CD4-positive, alpha-beta T cell treated with Interleukin-6 at 100 ng/mL for 8 hours (primary cell): ENCODE measurements around the gene VRK3.

Experiments used
- DNase-seq: peaks from one replicate; pipeline ENCODE4 v3.0.0-alpha.2; 2020; ENCODE audit warnings: mixed read lengths, low spot score

VRK3 gene

DNA sequence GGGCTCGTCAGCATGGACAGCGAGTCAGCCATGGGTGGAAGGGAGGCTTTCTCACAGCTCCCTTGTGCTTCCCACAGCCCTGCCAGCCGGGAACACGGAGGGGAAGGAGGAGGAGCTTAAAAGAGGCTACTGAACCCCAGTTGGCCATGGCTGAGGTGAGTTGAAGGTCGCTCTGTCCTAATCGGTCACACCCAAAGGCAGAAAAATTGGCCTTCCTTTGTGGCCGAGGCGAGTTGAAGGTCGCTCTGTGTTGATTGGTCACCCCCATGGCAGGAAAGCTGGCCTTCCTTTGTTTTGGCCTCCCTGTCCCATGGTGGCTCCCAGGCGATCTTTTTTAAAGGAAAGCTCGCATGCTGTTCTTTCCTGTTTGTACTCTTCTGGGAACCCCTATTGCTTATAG, 5.8 kb upstream of the VRK3 start:
- no peak for DNase-seq

DNA sequence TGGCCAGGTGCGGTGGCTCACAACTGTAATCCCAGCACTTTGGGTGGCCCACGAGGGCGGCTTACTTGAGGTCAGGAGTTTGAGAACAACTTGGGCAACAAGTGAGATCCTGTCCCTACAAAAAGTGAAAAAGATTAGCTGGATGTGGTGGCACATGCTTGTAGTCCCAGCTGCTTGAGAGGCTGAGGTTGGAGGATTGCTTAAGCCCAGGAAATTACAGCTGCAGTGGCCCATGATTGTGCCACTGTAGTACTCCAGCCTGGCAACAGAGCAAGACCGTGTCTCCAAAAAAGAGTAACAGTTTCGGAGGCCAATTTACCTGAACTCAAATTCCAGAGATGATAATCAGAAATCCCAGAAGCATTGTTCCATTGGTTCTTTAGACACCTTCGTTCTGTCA, 5.1 kb upstream of the VRK3 start:
- no peak for DNase-seq

DNA sequence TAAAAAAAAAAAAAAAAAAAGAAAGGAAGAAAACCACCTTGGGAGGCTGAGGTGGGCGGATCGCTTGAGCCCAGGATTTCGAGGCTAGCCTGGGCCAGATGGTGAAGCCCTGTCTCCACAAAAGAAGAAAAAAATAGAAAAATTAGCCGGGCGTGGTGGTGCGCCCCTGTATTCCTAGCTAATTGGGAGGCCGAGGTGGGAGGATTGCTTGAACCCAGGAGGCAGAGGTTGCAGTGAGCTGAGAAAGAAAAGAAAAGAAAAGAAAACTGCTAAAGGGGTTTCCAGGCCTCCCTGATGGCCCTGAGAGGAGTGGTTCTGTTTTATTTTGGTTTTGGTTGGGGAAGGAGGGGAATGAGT, 1.4 kb upstream of the VRK3 start:
- no peak for DNase-seq

DNA sequence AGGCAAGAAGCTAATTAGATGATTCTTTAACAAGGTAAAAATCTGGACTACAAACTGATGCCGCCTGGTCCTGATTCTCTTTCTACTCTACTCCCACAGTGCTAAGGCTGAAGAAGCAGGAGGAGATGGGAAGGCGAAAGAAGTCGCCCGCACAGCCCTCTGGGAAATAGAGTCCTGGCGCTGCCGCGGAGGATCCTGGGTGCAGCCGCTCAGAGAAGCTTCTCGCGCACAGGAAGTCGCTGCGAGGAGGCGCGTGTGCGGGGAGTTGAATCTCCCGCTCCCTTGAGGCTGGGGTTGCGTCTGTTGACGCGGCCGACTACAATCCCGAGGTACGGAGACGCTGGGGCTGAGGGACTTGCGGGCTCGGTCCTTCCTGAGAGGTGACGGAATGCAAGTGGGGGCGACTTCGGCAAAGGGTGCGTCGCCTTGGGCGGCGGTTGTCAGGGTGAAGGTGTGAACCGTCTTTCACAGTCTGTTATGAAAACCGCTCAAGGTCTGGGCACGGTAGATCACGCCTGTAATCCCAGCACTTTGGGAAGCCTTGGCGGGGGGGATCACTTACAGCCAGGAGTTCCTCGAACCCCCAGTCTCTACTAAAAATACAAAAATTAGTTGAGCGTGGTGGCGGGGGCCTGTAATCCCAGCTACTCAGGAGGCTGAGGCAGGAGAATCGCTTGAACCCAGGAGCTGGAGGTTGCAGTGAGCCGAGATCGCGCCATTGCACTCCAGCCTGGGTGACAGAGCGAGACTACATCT, 800 bp upstream of the VRK3 start, which contains the start of gene ZNF473:
ZNF473 (plus strand) TSS at position 212 of the 756 bp plus-strand sequence. CDS start 5,078 bp downstream, outside the sequence.
- DNase-seq, result peak; percentile 93

DNA sequence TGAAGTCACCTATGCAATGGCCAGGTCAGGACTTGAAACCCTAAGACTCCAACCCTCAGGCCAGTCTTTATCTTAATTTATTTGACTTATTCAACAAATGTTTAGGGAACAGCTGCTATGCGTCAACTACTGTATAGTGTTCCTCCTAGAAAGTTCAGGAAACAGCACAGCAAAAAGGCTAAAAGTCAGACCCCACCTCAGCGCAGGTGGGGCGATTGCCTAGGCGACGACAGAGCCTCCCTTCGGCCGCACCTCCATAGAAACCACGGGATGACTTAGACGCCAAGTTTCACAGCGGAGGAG, 502 bp downstream of the VRK3 start:
- DNase-seq, result no peak

DNA sequence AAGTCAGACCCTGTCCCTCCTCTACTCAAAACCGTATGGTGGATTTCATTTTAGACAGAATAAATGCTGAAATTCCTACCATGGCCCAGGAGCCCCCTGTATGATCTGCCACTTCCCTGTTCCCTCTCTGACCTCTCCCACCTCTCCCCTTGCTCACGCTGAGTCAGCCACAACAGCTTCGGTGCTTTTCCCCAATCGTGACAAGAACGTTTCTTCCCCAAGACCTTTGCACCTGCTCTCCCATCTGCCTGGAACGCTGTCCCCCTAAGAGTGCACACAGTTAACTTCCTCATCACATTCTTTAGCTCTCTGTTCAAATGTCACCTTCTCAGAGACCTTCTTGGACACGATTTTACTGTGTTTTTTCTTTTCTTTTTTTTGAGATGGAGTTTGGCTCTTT, 2.3 kb downstream of the VRK3 start:
- DNase-seq, result no peak

DNA sequence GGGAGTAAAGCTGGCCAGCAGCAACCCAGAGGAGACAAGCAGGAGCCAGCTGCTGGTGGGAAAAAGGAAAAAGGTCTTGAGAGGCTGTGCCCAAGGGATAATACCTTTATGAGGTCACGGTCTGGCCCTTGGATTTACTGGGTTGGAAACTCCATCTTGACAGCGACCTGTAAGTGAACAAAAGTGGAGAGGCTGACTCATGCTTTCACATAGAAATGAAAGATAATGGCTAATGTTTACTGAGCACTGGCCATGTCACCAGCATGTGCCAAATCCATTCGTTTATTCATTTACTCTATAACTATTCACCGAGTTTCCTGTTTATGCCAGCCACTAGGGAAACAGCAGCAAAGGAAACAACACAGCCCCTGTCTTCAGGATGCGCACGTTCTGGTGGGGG, 4.7 kb downstream of the VRK3 start:
- DNase-seq, result no peak

DNA sequence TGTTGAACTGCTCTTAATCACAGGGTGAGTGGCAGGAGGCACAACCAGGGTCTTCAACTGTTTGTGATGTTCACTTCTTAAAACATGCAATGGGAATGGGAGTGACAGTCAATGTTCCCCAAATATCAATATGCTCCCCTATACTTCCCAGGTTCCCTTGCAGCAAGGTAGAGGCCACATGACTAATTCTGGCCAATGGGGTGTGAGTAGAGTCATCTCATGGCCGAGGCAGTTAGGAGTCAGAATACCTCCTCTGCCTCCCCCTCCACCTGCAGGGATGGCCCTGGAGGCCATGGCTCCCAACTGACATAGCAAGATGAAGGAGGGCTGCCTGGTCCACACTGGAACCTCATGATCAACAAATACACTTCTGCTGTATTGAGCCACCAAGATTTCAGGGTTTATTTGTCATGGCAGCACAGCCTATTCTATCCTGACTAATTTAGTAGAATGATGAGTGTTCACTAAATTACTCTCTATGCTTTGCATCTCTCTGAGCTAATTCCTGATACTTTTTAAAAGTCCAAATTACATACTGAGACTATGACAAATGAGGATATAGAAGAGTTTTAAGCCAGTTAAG, 8.9 kb downstream of the VRK3 start:
- DNase-seq, result no peak

DNA sequence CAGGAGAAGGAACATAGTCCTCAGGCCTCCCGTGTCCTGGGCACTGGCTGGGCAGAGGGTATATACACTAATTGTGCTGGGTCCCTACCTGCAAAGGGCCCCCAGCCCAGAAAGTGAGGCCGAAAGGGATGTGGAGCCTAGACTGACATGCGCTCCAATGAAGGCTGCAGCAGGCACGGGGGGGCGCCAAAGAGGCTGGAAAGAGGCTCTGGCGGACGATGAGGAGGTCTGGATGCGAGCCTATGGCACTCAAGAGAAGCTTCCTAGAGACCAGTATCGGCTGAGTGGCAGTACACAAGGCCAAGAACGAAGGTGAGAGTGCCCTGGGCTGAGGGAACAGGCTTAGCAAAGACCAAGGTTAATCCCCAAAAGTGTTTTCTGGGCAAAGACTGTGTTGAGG, 16.6 kb downstream of the VRK3 start:
- DNase-seq, result no peak

DNA sequence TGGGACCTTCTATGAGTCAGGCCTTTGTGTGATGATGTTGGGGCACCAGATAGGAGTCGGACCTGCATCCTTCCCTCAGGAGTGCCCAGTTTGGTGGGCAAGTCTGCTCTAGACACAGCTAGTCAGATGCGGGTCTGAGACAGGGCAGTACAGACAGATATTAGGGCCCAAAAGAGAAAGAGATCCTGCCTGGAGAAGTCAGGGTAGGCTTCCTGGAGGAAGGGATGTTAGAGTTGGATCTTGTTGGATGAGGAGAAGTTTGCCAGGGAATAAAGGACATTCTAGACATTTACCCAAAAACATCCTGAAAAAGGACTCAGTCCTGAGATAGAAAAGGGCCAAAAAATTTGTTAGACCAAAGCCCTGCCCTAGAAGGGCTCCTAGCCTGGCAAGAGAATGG, 17.2 kb downstream of the VRK3 start:
- no peak for DNase-seq

DNA sequence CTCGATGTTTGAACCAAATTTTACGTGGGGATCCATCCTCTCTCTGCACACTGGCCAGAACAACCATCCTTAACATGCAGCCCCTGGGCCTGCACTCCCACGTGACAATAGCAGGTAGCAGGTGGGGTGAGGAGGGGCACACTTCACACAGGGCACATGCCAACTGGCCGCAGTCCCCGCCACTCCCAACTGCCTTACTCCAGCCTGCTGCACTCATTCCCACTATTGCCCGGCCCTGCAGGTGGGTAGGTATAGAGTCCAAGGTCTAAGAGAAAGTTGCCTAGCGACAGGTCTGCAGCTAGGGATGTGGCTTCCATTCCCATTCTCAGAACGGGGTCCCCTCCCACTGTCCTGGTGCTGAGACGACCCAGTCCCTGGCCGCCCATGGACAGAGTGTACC, 18.0 kb downstream of the VRK3 start:
- DNase-seq, result no peak

DNA sequence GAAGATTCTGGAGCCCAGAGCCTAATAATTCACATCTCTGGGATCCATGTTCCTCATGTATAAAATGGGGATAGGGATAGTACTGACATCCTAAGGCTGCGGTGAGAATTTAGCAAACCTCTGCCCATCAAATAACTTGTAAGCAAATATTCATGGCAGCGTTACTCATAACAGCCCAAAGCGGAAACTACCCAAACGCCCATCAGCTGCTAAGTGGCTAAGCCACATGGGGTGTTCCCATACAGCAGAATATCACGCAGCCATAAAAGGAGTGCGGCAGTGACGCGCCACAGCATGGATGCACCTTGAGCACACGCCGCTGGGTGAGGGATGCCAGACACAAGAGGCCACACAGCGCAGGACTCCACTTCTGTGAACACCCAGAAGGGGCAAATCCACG, 19.7 kb downstream of the VRK3 start:
- no peak for DNase-seq

DNA sequence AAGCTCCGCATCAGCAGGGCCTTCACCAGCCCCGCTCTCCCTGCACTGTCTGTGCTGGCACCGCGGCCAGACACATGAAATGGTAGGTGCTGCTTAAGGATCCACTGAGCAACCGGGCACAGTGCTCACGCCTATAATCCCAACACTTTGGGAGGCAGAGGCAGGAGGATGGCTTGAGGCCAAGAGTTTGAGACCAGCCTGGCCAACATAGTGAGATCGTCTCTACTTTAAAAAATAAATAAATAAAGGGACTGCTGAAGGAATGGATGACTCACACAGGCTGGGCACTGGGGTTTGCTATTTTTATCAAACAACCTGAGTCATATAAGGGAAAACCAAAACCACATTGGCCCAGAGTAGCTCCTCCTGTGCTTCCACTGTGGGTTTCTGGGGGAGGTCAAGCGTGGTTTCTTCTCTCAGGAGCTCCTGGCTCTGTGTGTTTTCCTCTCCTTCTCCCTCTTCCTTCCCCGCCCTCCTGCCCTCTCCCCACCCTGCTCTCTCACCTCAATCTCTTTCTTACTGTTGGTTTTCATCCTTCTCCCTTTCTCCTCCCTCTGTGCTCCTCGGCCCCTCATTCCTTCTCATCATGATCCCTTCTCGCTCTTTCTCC, 21.3 kb downstream of the VRK3 start:
- peak; percentile 14 for DNase-seq

DNA sequence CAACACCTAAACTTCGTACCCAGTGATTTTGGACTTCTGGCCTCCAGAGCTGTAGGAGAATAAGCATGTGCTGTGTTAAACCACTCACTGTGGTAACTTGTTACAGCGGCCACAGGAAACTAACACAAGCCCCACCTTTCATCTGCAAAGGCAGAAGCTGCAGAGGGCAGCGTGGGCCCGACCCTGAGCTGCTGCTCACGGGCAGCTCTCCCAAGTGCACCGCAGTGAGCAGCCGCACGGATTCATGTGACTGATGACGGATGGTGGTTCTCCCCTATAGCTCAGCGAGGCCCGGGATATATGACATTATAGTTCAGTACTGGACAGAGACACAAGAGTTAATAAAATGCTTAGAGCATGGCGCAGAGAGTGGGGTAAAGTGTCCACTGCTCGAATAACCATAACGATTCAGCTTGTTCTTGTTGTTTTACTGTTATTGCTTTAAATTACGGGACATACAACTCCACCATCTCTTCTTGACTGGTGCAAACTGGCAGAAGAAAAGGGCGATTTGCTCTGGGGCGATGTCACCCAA, 21.9 kb downstream of the VRK3 start:
- no peak for DNase-seq

DNA sequence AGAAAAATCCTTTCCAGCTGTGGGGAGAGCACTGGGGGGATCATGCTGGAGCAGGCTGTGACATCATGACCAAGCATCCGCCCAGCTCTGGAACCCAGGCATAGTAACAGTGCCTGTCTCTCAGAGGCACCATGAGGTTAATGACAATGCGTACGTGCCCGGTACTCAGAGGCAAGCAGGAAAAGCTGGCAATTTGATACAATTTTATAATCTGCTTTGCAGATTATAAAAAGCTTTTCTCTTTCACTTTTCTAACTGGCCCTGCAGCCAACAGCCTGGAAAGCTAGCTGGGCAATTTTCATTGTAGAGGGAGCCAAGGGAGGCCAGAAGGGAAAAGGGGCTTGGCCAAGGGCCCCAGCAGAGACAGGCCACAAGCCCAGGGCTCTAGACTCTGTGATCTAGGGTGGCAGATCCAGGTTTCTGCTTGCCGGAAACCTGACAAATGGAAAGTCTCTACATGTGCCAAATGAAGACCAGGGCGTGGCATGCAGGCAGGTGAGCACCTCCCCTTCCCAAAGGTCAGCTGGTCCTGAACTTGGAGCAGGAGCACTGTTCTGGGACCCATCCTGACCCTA, 22.7 kb downstream of the VRK3 start:
- DNase-seq, result no peak

DNA sequence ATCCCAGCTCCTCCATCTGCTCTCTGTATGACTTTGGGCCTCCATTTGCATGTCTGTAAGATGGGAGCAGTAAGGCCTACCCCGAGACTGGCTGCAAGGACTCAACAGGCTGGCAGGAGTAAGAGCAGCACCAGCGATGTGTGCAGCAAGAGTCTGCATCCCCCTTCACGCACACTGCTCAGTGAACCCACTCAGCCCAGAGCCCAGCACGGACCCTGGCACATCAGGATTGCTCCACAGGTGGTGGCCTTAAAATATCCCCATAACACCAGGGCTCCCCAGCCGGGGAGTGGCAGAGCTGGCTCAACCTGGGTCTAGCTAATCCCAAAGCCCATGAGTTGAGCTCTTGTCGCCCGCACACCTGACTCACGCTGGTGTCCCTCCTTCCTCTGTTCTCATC, 23.4 kb downstream of the VRK3 start:
- no peak for DNase-seq

DNA sequence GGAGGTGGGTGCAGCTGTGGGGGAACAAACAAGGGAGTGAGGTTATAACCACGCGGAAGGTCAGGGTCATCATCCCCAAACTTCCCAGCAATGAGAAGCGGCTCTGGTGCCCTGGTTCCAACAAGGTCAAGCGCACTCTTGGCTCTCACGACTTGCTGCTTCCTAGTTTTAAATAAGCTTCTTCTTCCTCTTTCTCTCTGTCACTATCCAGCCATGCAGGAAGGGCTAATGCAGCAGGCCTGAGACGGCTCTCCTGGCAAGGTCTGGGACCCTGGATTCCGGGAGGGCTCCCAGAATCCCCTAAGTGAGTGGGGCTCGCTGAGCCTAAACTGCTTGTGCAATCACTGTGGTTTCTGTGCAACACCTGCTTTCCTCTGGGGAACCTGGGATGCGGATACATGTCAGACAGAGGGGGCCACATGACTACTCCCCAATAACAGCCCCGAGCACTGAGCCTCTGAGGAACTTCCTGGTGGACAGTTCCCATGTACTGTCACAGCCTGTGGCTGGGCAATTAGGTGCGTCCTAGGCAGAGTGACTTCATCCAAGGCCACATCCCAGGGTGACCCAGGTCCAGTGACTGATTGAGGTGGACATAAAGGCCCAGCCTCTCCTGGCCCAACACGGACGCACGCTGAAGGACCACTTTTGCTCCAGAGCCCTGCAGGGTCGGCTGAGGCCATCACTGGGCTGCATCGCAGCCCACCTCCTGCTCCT, 24.2 kb downstream of the VRK3 start:
- no peak for DNase-seq

DNA sequence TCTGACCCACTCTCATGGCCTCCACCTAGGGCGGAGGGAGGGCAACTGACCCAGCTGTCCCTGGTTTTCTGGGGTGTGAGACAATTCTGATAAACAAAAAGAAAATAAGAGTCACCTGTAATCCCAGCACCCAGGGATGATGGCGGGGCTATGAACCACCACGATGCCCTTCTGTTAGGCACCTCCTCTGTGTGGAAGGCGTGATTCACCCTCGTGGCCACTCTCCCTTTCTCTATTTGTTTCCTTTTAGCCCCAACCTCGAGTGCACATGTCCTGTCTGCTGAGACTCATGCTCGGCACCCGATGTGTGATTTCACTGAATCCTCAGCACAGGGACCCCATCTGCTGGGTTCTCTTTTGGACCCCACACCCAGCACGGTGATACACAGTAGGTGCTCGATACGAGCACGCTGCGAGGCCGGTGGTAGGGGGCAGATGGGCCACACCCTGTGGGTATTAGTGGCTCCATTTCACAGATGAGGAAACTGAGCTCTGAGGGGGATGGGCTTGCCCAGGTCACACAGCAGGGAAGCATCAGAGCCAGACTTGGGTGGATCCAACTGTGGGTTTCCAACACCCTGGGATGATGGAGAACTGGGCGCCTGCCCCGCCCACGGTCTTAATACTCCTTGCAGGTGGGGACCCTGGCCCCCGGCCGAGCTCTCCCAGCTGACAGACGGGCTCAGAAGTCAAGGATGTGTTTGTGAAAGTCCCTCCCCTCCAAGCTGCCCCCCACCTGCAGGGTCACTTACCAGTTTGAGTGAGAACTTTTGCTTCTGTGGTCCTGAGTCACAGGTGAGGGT, 24.9 kb downstream of the VRK3 start:
- DNase-seq, result no peak

DNA sequence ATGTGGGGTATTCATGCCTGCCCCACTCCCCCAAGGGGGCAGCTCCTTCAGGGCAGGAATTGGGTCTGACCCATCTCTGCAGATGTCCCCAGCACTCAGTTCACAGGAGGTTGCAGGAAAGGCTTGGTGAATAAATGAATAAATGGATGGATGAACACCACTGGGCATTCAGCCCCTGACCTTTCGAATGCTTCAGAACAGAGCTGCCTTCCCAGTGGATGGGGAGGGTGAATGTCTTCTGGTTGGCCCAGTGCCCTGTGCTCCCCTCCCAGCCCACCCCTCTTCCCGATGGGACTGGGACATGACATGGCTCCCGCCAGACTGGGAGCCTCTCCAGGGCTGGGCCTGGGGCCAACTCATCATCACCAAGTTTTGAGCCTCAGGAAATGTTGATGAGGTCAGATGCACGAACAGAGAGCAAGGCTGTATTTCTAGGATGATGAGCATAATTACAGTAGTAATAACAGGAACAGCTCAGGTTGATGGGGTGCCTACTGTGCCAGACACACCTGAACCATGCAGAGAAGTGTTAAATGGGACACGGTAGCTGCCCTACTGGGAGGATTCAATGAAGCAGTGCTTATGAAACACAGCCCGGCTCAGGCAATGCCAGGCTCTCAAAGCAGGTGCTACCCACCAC, 25.7 kb downstream of the VRK3 start:
- DNase-seq, result no peak

DNA sequence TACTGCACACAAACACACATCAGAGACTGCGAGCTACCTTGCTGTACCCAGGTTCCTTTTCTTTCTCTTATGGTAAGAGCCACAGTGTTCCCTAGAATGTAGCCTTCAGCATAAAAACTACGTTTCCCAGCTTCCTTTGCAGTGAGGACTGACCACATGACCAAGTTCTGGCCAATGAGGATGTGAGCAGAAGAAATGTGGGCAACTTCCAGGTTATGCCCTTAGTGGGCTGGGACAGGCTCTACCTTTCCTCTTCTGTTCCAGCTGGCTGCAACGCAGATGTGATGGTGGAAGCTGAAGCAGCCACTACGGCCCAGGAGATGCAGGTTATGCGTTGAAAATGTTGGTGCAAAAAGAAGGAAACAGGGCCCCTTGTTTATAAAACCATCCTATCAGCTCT, 27.5 kb downstream of the VRK3 start:
- DNase-seq, result no peak

DNA sequence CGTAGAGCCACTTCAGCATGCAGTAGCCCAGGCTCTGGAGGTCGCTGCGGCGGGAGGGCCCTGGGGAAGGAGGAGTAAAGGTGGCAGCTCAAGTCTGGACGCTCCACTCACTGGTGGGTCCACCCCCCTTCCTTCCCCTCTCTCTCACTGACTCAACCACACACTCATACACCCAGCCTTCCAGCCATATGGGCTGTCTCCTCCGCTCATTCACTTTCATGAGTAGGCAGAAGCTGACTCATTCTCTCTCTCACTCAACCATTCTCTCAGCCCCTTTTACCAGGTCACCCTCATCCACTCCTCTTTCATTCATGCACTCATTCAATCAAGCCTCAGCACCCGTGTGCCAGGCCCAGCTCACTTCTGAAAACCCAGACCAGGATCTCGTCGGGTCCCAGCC, 36.7 kb downstream of the VRK3 start:
- no peak for DNase-seq
